Muscle of arm (tissue), 12 donors: Measurements from ENCODE around the gene GNAO1. TPM values are rescaled to one million over a fixed set of nuclear protein-coding genes. Genes with fewer than 3 reads are reported as not detected.

Source experiments
- DNase-seq: peaks from one replicate; pipeline ENCODE4 v3.0.0-alpha.2; 2013
- polyA plus RNA-seq, 12 donors: library from polyadenylated mRNA; unstranded; fragments of 120-200 nt; gene quantifications; one replicate each; pipeline ENCODE4 v1.2.1, GENCODE V29; 2013; ENCODE audit not compliant: insufficient read length in 12 of 12

Gene GNAO1
- polyA plus RNA-seq, 12 donors = 0.27 to 24.8 (median 1.8) TPM; not detected in 1

- DNase-seq = no peak
Measured at GRCh38 chr16:56288019-56288418, 96.7 kb downstream of the GNAO1 start.

- DNase-seq = no peak
Measured at GRCh38 chr16:56289416-56289815, 98.1 kb downstream of the GNAO1 start.

- DNase-seq = no peak
Measured at GRCh38 chr16:56289862-56290261, 98.6 kb downstream of the GNAO1 start.

- DNase-seq = no peak
Measured at GRCh38 chr16:56294014-56294413, 102.7 kb downstream of the GNAO1 start.

DNA sequence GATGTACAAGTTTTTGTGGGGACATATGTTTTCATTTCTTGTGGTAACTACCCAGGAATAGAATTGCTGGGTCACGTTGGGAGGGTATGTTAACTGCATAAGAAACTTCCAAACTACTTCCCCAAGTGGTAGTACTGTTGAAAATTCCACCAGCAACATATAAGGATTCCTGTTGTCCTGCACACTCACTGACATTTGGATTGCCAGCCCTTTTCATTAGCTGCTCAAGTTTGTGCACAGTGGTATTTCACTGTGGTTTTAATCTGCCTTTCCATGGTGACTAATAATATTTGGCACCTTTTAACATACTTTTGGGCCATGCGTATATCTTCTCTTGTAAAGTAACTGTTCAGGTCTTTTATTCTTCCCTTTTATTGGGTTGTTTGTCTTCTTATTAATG lies 103.3 kb downstream of the GNAO1 start:
- no peak for DNase-seq

- DNase-seq = no peak
Measured at GRCh38 chr16:56295059-56295665, 103.9 kb downstream of the GNAO1 start.

DNA sequence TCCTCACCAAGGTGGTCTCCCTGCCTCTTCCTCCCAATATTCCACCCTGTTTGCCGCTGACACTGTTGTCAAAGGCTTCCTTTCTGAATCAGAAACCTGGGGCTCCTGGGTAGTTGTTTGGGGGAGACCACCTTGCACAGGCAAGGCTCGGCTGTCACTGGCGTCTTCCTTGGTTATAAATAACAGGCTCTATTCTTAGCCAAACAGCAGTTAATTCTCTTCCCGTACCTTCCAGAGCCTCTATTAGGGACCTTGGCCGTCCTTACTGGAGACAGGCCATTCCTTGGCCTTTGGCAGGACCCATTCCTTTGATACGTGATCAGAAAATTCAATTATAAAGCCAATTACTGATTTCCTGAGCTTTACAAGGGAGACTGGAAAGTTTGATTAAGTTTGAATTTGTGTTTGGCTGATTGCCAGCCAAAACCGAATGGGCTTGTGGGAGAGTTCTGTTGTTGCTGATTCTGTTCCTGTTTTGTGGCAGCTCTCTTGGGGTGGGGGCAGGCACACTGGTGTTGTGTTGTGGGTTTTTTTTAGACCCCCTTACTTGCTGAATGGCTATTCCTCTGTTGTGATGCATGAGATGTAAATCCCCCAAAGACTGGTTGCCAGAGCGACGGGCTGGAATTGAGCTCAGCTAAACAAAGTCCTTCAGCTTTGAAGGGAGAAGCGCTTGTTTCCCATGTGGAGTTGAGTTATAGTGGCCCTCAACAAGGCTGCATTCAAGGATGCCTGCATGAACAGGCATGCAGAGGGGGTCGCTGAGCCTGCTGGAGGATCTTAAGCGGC lies 104.6 kb downstream of the GNAO1 start:
- DNase-seq = peak; percentile 51

DNA sequence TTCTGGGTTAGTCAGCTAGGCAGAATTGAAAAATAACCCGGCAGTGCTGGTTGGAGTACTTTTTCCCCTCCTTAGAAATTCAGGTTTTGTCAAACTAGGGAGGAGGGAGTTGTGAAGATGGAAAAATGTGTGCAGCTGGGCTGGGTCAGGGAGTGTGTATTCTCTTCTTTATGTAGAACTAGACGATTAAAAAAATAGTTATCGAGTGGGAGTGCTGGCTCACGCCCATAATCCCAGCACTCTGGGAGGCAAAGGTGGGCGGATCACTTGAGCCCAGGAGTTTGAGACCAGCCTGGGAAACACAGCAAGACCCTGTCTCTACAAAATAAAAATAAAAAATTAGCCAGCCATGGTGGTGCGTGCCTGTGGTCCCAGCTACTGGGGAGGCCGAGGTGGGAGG lies 106.4 kb downstream of the GNAO1 start:
- DNase-seq = no peak

DNA sequence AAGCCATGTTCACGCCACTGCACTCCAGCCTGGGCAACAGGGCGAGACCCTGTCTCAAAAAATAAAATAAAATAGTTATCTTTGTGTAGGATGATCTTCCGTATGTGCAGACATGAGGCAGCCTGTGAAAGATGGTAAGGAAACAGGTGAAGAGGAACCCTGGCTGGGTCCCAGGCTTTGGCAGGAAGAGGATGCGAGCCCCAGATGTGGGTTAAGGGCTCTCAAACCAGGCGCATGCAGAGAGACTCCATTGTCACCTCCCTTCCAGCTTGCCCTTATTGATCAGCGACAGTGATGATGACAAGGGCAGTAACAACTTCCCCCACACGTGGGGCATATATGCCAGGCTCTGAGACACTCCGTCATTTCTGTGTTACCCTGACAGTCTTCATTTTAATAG lies 106.8 kb downstream of the GNAO1 start:
- DNase-seq = no peak

GRCh38 chr16:56298948-56299596 lies 107.8 kb downstream of the GNAO1 start:
- DNase-seq = no peak

GRCh38 chr16:56300242-56300623 lies 108.9 kb downstream of the GNAO1 start:
- no peak for DNase-seq

GRCh38 chr16:56300891-56301850 lies 109.9 kb downstream of the GNAO1 start:
- DNase-seq = no peak

DNA sequence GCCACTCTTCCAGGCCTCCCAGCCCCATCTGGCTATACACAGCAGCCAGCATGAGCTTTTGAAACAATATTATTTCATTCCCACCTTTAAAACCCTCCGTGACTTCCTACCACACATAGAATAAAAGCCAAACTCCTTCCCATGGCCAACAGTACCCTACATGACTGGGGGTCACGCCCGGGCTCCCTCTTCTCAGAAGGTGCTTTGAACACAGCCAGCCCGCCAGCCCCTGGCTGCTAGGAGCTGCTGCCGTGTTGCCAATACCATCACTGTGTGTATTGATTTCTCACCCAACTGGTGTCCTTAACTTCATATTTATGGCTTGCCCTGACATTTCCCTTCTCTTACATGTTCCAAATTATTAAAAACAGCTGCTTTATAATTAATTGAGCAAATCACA lies 111.2 kb downstream of the GNAO1 start:
- no peak for DNase-seq

DNA sequence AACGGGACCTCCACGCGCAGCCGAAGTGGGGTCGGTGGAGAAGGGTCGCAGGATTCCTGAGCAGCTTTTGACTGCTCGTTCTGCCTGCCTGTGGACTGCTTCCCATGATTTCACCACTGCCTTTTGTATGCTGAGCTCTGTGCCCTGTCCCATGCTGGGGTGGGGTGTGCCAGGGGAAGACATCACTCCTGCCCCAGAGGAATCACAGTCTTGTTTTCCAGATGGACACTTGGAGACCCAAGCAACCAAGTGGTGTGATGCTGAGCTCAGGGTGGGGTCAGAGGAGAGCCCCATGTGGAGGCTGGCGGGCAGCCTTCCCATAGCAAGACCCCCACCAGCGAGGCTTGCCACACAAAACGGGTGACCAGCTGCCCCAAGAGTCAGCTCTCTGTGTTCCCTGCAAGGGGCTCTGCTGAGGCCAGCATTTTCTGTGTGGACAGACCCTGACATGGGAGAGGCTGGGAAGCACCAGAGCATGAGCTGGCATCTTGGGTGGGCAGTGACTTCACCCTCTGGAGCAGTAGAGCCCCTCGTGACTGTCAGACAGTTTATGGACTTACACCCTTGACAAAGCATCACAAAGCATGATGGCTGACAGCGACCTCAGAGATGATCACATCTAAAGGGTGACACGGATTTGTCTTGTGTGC lies 111.9 kb downstream of the GNAO1 start:
- no peak for DNase-seq

DNA sequence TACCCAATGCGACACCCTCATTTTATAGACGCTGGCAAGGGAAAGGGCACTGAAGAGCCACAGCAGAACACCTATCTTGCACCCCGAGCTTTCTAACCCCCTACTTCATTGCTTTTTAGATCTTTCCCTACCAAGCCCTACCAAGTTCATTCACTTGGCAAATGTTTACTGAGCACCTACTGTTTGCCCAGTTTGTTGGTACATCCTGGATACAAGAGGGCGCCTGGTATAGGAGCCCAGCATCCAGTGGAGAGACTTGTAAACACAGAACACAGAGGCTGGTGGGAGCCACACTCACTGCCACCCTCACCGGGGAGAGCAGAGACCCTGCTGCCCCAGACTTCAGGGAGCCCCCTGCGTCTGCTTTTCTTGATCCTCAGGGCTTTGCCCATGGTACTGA lies 112.6 kb downstream of the GNAO1 start:
- DNase-seq = no peak

DNA sequence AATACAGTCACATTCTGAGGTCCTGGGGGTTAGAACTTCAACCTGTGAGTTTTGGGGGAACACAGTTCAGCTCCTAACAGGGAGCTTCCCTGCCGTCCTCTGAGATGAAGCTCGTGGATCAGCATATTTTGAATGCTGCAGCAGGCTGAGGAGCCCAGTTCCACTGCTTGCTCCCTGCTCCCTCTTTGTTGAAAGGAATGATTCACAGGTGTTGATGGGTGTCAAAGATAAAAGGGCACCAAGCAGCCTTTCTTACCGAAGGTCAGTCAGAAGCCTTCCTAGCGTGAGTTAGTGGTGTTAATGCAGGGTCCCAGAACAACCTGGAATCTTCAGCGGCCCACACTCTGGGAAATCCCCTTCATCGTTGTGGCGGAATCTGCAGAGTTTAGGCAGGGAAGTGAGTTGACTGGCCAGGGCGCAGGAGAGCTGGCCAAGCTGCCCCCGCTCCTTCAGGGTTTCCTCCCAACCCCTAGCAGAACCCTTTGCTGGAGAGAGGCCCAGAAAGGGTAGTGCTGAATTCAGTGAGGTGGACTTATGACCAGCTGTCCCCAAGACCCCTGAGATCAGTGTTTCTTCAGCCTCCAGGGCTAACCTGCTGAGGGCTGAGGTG lies 114.8 kb downstream of the GNAO1 start:
- DNase-seq = no peak

GRCh38 chr16:56306690-56307533 lies 115.6 kb downstream of the GNAO1 start:
- no peak for DNase-seq

GRCh38 chr16:56307534-56307873 lies 116.2 kb downstream of the GNAO1 start:
- no peak for DNase-seq

GRCh38 chr16:56309008-56309407 lies 117.7 kb downstream of the GNAO1 start:
- DNase-seq = no peak

DNA sequence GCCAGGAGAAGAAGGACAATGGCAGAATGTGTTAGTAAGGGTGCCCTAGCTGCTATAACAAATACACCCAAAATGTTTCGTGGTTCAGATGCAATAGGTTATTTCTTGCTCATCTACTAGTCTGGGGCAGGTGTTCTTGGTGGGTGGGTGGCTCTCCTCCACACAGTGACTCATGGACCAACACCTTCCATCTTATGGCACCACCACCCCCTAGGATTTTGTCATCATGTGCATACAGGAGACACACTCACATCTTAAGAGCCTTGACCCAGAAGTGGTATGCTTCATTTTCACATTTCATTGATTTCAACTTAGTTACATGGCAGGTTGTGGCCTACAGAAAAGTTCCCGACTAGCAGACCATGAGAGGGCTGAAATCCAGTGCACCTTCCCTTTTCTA lies 119.4 kb downstream of the GNAO1 start:
- no peak for DNase-seq
